GM12878 (cell line): ENCODE data around the gene IFNK. TPM values are rescaled to one million over a fixed set of nuclear protein-coding genes. Genes with fewer than 3 reads are reported as not detected.
A peak's percentile ranks its signal among the peaks of the same experiment; 100 is the strongest.

Source experiments
- EGR1 ChIP-seq, 2 experiments: IDR thresholded peaks; 1 replicate in 1 of 2; 2 replicates in 1 of 2; pipeline ENCODE4 v1.6.1; 2011 to 2012; ENCODE audit warnings: low read depth in 2 of 2, low read length in 2 of 2, borderline replicate concordance in 1 of 2, mild to moderate bottlenecking in 1 of 2, moderate library complexity in 1 of 2
- EP300 ChIP-seq, 2 experiments: fragments of 150-350 bp in 1 of 2; IDR thresholded peaks; 2 replicates each; pipeline ENCODE4 v1.6.1; 2011 to 2012; ENCODE audit warnings: low read depth in 2 of 2, low read length in 2 of 2, borderline replicate concordance in 1 of 2, improper control_type of control experiment in 1 of 2, inconsistent platforms in 1 of 2; ENCODE audit not compliant: control insufficient read depth in 1 of 2
- ESRRA ChIP-seq: IDR thresholded peaks from 2 replicates; pipeline ENCODE4 v1.6.1; 2012; ENCODE audit warnings: mild to moderate bottlenecking, low read length, improper control_type of control experiment
- FOXK2 ChIP-seq: fragments of 450-650 bp; IDR thresholded peaks from 2 replicates; pipeline ENCODE4 v1.6.1; 2017; ENCODE audit warnings: mild to moderate bottlenecking, moderate library complexity
- GATAD2B ChIP-seq: fragments of 450-650 bp; conservative IDR thresholded peaks from 2 replicates; pipeline ENCODE4 v1.6.1; 2017; ENCODE audit warnings: low read depth, mild to moderate bottlenecking, moderate library complexity
- HDAC2 ChIP-seq: fragments of 200-600 bp; sonication (generic); IDR thresholded peaks from 2 replicates; pipeline ENCODE4 v1.6.1; 2017
- IRF4 ChIP-seq: IDR thresholded peaks from 2 replicates; pipeline ENCODE4 v1.6.1; 2011; ENCODE audit warnings: low read depth, low read length
- NBN ChIP-seq: fragments of 450-650 bp; IDR thresholded peaks from 2 replicates; pipeline ENCODE4 v1.6.1; 2016
- NKRF ChIP-seq: fragments of 450-650 bp; conservative IDR thresholded peaks from 2 replicates; pipeline ENCODE4 v1.6.1; 2017; ENCODE audit warnings: mild to moderate bottlenecking, moderate library complexity
- RCOR1 ChIP-seq: conservative IDR thresholded peaks from 2 replicates; pipeline ENCODE4 v1.6.1; 2012; ENCODE audit warnings: low read depth, low read length, improper control_type of control experiment
- RFX5 ChIP-seq: IDR thresholded peaks from 2 replicates; pipeline ENCODE4 v1.6.1; 2011; ENCODE audit warnings: low read depth, low read length, improper control_type of control experiment
- RUNX3 ChIP-seq: IDR thresholded peaks from 2 replicates; pipeline ENCODE4 v1.6.1; 2012; ENCODE audit warnings: low read length, inconsistent platforms
- SIN3A ChIP-seq: IDR thresholded peaks from 2 replicates; pipeline ENCODE4 v1.6.1; 2012; ENCODE audit warnings: low read depth, low read length, improper control_type of control experiment
- SIX5 ChIP-seq: IDR thresholded peaks from 2 replicates; pipeline ENCODE4 v1.6.1; 2011; ENCODE audit warnings: mild to moderate bottlenecking, low read depth, low read length, moderate library complexity; ENCODE audit not compliant: severe bottlenecking
- STAT1 ChIP-seq: fragments of 450-650 bp; conservative IDR thresholded peaks from 2 replicates; pipeline ENCODE4 v1.6.1; 2014; ENCODE audit warnings: antibody characterized with exemption, mild to moderate bottlenecking
- TARDBP ChIP-seq: IDR thresholded peaks from 2 replicates; pipeline ENCODE4 v1.6.1; 2016; ENCODE audit warnings: borderline replicate concordance
- ZNF274 ChIP-seq: IDR thresholded peaks from one replicate; pipeline ENCODE4 v1.8.0; 2011; ENCODE audit not compliant: insufficient read length, insufficient read depth
- ZNF592 ChIP-seq: fragments of 450-650 bp; IDR thresholded peaks from 2 replicates; pipeline ENCODE4 v1.6.1; 2017; ENCODE audit warnings: mild to moderate bottlenecking, moderate library complexity
- polyA plus RNA-seq, 11 experiments: library from polyadenylated mRNA; depleted of rRNA in 4 of 11; unstranded in 6 of 11; stranded (reverse) in 5 of 11; fragments of >200 nt; fragmentation: Nextera tagmentation in 4 of 11; fragmentation: Illumina TruSeq in 1 of 11; extraction: Ambion mirVana in 4 of 11; extraction: Trizol in 1 of 11; gene quantifications; 1 replicate in 1 of 11; 2 replicates in 10 of 11; pipeline versions ENCODE4 v1.2.1 to v1.2.3, GENCODE V29; 2011 to 2016; ENCODE audit warnings: inconsistent platforms in 2 of 11, missing spikeins in 2 of 11, low read depth in 1 of 11
- total RNA-seq, 4 experiments: library from RNA; depleted of rRNA in 3 of 4; stranded (reverse); fragments of >200 nt in 3 of 4; fragmentation: Illumina TruSeq in 1 of 4; extraction: Trizol in 1 of 4; gene quantifications; 2 replicates each; pipeline versions ENCODE4 v1.2.1 to v1.2.3, GENCODE V29; 2013 to 2021
- TF ChIP-seq, protein P1 (sequence below): fragments of 450-650 bp; IDR thresholded peaks from 2 replicates; pipeline ENCODE4 v1.6.1; 2017; ENCODE audit warnings: antibody characterized with exemption, mild to moderate bottlenecking, moderate library complexity

Gene IFNK
- total and polyA plus RNA-seq, 10 of the 15 experiments (the other 5 are each of a cell fraction or from before 2014, with no cell fraction given) = 0.06 TPM; not detected in 9

GRCh38 chr9:27539479-27540441 is 15.7 kb downstream of the IFNK start (continued):
- TF ChIP-seq GATAD2B (no peak), STAT1 (no peak), ZNF592 (no peak), EGR1 (IDR thresholded peaks at IDR 0.05; ENCODE audit: borderline replicate concordance in 1 of 2, low read depth in 2 of 2, low read length in 2 of 2) (no peak), NBN (no peak), SIN3A (no peak), EP300 (IDR thresholded peaks at IDR 0.05; ENCODE audit: borderline replicate concordance in 1 of 2, control insufficient read depth in 1 of 2, low read depth in 2 of 2, low read length in 2 of 2) (0 out of 4 replicates have a peak, but pooled peaks have one; percentile 9 to 42), RUNX3 (peak; percentile 34; the same call in 1 of the 2 replicates), FOXK2 (no peak), TARDBP (no peak), SIX5 (no peak), NKRF (no peak), RCOR1 (no peak), HDAC2 (no peak), RFX5 (no peak), ESRRA (no peak), IRF4 (no peak), ZNF274 (no peak)
- TF ChIP-seq, protein P1, sequence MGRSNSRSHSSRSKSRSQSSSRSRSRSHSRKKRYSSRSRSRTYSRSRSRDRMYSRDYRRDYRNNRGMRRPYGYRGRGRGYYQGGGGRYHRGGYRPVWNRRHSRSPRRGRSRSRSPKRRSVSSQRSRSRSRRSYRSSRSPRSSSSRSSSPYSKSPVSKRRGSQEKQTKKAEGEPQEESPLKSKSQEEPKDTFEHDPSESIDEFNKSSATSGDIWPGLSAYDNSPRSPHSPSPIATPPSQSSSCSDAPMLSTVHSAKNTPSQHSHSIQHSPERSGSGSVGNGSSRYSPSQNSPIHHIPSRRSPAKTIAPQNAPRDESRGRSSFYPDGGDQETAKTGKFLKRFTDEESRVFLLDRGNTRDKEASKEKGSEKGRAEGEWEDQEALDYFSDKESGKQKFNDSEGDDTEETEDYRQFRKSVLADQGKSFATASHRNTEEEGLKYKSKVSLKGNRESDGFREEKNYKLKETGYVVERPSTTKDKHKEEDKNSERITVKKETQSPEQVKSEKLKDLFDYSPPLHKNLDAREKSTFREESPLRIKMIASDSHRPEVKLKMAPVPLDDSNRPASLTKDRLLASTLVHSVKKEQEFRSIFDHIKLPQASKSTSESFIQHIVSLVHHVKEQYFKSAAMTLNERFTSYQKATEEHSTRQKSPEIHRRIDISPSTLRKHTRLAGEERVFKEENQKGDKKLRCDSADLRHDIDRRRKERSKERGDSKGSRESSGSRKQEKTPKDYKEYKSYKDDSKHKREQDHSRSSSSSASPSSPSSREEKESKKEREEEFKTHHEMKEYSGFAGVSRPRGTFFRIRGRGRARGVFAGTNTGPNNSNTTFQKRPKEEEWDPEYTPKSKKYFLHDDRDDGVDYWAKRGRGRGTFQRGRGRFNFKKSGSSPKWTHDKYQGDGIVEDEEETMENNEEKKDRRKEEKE = no peak
